GM19372 (cell line): Measurements from ENCODE around the gene DDAH2.
"Not testable (repeated sequence)": the region's sequence is repeated elsewhere in the genome, so short reads cannot be mapped to it uniquely, and the experiment has no call there.

Experiments used
- ATAC-seq: cut with Tn5 transposase; IDR thresholded peaks from one replicate; pipeline ENCODE4 v1.9.1; 2021; ENCODE audit warnings: mild to moderate bottlenecking, low read depth, moderate library complexity; ENCODE audit not compliant: unreplicated experiment

The DDAH2 gene

GRCh38 chr6:31715022-31715958 lies 13.8 kb downstream of the DDAH2 start, which contains the start of gene LY6G6D:
LY6G6D (plus strand) TSS chr6:31715348; CDS start chr6:31715356, 8 bp downstream.
- ATAC-seq, result no peak

- no peak for ATAC-seq
Observed at GRCh38 chr6:31713991-31714684, 15.0 kb downstream of the DDAH2 start.

GRCh38 chr6:31713465-31713864 lies 15.6 kb downstream of the DDAH2 start:
- ATAC-seq, result no peak

- ATAC-seq, result no peak
Observed at GRCh38 chr6:31712296-31712695, 16.8 kb downstream of the DDAH2 start.

- no peak for ATAC-seq
Observed at GRCh38 chr6:31711233-31711632, 17.9 kb downstream of the DDAH2 start.

GRCh38 chr6:31710523-31711219 lies 18.4 kb downstream of the DDAH2 start:
- ATAC-seq, result no peak

- not testable (repeated sequence) for ATAC-seq
Observed at GRCh38 chr6:31709157-31709556, 19.9 kb downstream of the DDAH2 start.

- ATAC-seq, result no peak
Observed at GRCh38 chr6:31708224-31708623, 20.9 kb downstream of the DDAH2 start.

GRCh38 chr6:31707701-31708100 lies 21.4 kb downstream of the DDAH2 start:
- no peak for ATAC-seq

GRCh38 chr6:31706599-31706998 lies 22.5 kb downstream of the DDAH2 start, which contains the start of gene LY6G6F:
LY6G6F (plus strand) TSS chr6:31706866; CDS start chr6:31706907, 41 bp downstream.
- no peak for ATAC-seq

GRCh38 chr6:31705931-31706330 lies 23.2 kb downstream of the DDAH2 start:
- no peak for ATAC-seq

GRCh38 chr6:31702819-31703716 lies 26.0 kb downstream of the DDAH2 start, which contains the start of gene ABHD16A:
ABHD16A (minus strand) TSS chr6:31703324; CDS start chr6:31703281, 43 bp downstream.
- ATAC-seq, result peak; percentile 93

- no peak for ATAC-seq
Observed at GRCh38 chr6:31702405-31702818, 26.7 kb downstream of the DDAH2 start.

- no peak for ATAC-seq
Observed at GRCh38 chr6:31701666-31702404, 27.3 kb downstream of the DDAH2 start.

- no peak for ATAC-seq
Observed at GRCh38 chr6:31700740-31701401, 28.2 kb downstream of the DDAH2 start.

- no peak for ATAC-seq
Observed at GRCh38 chr6:31697555-31697954, 31.5 kb downstream of the DDAH2 start.

- ATAC-seq, result no peak
Observed at GRCh38 chr6:31693535-31693934, 35.6 kb downstream of the DDAH2 start.

GRCh38 chr6:31692886-31693285 lies 36.2 kb downstream of the DDAH2 start:
- no peak for ATAC-seq
